ENCODE data around the gene REEP5.

DNA sequence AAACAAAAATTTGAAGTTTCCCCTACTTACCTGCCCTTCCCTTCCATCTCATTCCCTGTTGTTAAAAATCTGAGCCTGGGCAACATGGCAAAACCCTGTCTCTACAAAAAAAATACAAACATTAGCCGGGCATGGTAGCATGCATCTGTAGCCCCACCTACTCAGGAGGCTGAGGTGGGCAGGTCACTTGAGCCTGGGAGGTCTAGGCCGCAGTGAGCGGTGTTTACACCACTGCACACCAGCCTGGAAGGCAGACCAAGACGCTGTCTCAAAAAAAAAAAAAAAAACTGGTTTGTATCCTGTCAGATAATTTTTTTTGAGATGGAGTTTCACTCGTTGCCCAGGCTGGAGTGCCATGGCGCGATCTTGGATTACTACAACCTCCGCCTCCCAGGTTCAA is 16.3 kb upstream of the REEP5 start:
- TF ChIP-seq, protein P1, sequence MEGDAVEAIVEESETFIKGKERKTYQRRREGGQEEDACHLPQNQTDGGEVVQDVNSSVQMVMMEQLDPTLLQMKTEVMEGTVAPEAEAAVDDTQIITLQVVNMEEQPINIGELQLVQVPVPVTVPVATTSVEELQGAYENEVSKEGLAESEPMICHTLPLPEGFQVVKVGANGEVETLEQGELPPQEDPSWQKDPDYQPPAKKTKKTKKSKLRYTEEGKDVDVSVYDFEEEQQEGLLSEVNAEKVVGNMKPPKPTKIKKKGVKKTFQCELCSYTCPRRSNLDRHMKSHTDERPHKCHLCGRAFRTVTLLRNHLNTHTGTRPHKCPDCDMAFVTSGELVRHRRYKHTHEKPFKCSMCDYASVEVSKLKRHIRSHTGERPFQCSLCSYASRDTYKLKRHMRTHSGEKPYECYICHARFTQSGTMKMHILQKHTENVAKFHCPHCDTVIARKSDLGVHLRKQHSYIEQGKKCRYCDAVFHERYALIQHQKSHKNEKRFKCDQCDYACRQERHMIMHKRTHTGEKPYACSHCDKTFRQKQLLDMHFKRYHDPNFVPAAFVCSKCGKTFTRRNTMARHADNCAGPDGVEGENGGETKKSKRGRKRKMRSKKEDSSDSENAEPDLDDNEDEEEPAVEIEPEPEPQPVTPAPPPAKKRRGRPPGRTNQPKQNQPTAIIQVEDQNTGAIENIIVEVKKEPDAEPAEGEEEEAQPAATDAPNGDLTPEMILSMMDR (conservative IDR thresholded peaks at IDR 0.05; ENCODE audit: low read length), result no peak
- TF ChIP-seq EZH2phosphoT487 (IDR thresholded peaks at IDR 0.05; ENCODE audit: borderline replicate concordance), result no peak
